NCI-H526 treated with DMSO at 0.1 percent for 48 hours (cell line): ENCODE measurements around the gene CASKIN1.

Source experiments
- DNase-seq: peaks from one replicate; lab custom pipeline; 2025; lab: John Stamatoyannopoulos, UW

The CASKIN1 gene

GRCh38 chr16:2173916-2174315 lies 22.5 kb downstream of the CASKIN1 start:
- DNase-seq, result no peak

- no peak for DNase-seq
Measured at GRCh38 chr16:2173366-2173765, 23.0 kb downstream of the CASKIN1 start.

- no peak for DNase-seq
Measured at GRCh38 chr16:2172688-2173335, 23.6 kb downstream of the CASKIN1 start.

- DNase-seq, result no peak
Measured at GRCh38 chr16:2171601-2172178, 24.7 kb downstream of the CASKIN1 start.

GRCh38 chr16:2170587-2171435 lies 25.6 kb downstream of the CASKIN1 start:
- DNase-seq, result no peak

- no peak for DNase-seq
Measured at GRCh38 chr16:2170080-2170479, 26.3 kb downstream of the CASKIN1 start.

- DNase-seq, result no peak
Measured at GRCh38 chr16:2167068-2167638, 29.3 kb downstream of the CASKIN1 start.

GRCh38 chr16:2166263-2167067 lies 29.9 kb downstream of the CASKIN1 start:
- no peak for DNase-seq

GRCh38 chr16:2165861-2166260 lies 30.5 kb downstream of the CASKIN1 start:
- no peak for DNase-seq

GRCh38 chr16:2163211-2163881 lies 33.1 kb downstream of the CASKIN1 start:
- DNase-seq, result no peak

- no peak for DNase-seq
Measured at GRCh38 chr16:2162676-2163118, 33.7 kb downstream of the CASKIN1 start.

- DNase-seq, result no peak
Measured at GRCh38 chr16:2161911-2162310, 34.5 kb downstream of the CASKIN1 start.

GRCh38 chr16:2160915-2161551 lies 35.4 kb downstream of the CASKIN1 start:
- DNase-seq, result no peak

- no peak for DNase-seq
Measured at GRCh38 chr16:2159175-2159838, 37.1 kb downstream of the CASKIN1 start.

GRCh38 chr16:2158262-2158638 lies 38.2 kb downstream of the CASKIN1 start:
- DNase-seq, result no peak

GRCh38 chr16:2157480-2158261 lies 38.7 kb downstream of the CASKIN1 start:
- DNase-seq, result no peak

GRCh38 chr16:2156849-2157224 lies 39.6 kb downstream of the CASKIN1 start:
- no peak for DNase-seq

GRCh38 chr16:2155977-2156848 lies 40.2 kb downstream of the CASKIN1 start:
- DNase-seq, result no peak
